Measurements from ENCODE around the gene LMNA.
"Not testable (repeated sequence)": the region's sequence is repeated elsewhere in the genome, so short reads cannot be mapped to it uniquely, and the experiment has no call there.

The LMNA gene

GRCh38 chr1:156114101-156114918 lies at the start of gene LMNA:
Gene LMNA (plus strand): TSS chr1:156114711. CDS start chr1:156114919, 208 bp downstream.
- DNase-seq = peak; percentile 36

DNA sequence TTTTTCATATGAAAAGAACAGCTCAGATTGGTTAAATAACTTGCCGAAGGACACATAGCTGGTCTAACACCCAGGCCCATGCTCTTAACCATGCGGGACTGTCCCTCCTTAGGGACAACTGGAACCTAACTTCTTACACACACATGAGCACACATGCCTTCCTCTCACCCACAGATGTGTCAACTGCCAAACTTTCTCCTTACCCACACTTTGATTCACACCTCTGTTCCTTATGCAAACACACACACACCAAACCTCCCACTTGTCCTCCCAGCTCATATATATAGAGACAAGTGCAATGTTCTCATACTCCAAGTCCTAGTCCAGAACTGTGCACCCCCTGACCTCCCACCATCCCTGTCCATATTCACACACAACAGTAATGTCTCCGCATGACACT lies 49.3 kb upstream of the LMNA start:
- no peak for DNase-seq

DNA sequence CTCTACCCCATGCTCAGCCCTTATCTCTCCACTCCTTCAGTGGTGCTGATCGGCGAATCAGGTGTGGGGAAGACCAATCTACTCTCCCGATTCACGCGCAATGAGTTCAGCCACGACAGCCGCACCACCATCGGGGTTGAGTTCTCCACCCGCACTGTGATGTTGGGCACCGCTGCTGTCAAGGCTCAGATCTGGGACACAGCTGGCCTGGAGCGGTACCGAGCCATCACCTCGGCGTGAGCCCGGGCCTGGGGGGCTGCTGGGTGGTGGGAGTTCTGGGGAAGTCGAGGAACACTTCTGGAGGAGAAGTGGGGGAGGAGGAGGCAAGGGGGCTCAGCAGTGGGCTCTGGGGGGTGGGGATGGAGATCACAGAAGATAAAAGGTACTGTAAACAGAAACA lies 48.6 kb upstream of the LMNA start:
- DNase-seq = no peak

DNA sequence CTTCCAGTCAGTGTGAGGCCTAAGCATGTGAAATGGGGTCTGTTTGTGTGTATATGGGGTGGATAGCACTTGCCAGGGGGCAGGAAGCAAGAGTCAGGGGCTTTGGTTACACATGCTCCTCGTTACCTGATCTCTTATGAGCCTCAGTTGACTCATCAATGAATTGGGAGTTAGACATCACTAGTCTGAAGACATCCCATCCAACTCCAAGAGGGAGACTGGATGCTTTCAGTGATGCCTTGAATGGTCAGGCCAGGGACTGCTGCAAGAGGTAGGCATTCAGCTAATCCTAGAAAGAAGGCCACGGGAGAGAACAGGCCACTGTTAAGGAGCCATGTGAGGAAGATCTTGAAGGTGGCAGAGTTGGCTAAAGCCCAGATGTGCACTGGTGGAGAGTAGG lies 47.2 kb upstream of the LMNA start:
- no peak for DNase-seq

DNA sequence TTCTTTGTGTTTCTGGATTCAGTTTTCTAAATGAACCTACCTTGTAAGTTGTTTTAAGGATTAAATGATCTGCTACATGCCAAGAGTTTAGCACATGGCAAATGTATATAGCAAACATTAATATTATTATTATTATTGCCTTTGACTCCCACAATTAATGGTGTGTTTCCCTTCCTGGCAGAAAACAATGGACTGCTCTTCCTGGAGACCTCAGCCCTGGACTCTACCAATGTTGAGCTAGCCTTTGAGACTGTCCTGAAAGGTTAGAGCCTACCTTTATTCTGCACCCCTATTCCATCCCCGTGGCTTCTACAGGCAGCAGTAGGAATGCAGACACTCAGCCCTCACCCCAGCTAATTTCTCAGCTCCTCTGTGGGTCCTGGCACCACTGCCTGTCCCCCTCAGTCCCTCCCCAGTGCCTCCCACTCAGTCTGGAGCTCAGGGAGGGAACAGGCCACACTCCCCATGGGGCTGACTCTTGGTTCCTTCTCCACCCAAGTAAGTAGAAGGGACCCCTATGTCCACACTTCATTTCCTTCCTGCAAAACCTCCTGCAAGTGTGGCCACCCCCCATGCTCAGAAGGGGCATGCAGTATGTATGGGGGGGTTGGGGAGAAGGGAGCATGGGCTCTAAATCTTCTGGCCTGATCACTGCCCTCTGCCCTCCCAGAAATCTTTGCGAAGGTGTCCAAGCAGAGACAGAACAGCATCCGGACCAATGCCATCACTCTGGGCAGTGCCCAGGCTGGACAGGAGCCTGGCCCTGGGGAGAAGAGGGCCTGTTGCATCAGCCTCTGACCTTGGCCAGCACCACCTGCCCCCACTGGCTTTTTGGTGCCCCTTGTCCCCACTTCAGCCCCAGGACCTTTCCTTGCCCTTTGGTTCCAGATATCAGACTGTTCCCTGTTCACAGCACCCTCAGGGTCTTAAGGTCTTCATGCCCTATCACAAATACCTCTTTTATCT lies 44.7 kb upstream of the LMNA start:
- no peak for DNase-seq

DNA sequence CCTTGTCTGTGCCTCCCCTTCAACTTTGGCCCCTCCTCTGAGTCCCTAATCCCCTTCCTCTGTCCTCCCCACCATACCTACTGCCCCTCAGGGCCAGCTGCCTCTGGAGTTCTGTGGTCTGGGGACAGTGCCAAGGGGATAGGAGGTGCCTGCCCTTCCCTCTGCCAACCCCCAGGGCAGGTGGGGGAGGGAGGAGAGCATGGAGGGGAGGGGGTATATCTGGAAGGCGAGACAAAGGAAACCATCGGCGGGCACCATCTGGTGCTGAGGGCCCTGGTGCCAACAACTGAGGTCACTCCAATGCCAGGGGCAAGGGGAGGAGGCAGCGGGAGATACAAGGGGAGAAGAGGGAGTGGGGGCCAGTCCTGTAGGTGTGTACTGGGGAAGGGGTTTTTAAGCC lies 44.0 kb upstream of the LMNA start:
- peak; percentile 83 for DNase-seq

DNA sequence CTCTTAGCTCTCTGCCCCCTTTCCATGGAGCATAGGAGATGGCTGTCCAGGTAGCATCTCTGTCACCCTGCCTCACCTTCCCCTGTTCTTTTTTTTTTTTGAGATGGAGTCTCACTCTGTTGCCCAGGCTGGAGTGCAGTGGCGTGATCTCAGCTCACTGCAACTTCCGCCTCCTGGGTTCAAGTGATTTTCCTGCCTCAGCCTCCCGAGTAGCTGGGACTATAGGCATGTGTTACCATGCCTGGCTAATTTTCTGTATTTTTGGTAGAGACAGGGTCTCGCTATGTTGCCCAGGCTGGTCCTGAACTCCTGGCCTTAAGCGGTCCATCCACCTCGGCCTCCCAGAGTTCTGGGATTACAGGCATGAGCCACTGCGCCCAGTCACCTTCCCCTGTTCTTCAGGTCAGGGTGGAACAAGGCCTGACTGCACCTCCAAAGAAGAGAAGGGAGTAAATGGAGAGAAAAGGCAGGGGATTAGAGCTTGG lies 43.1 kb upstream of the LMNA start:
- not testable (repeated sequence) for DNase-seq

DNA sequence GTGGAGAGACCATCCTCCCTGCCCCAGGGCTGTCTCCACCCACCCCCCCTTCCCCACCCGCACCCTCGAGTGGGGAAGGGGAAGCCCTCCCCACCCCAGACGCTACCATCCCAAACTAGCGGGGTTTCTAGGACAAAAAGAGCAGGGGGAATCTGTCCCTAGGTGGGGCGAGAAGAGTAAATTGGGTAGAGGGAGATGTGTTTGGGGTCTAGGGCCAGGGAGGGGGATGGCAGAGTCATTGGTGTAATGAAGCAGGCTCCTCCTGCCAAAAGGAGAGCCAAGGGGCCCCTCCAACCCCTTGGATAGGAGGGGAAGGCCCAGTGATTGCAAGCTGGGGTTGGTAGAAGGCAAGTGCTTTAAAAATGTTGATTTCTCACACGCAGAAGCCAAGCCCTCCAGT lies 42.3 kb upstream of the LMNA start:
- DNase-seq = no peak

- DNase-seq = peak; percentile 18
These were observed 41.3 kb upstream of the LMNA start for GRCh38 chr1:156073110-156073687.

DNA sequence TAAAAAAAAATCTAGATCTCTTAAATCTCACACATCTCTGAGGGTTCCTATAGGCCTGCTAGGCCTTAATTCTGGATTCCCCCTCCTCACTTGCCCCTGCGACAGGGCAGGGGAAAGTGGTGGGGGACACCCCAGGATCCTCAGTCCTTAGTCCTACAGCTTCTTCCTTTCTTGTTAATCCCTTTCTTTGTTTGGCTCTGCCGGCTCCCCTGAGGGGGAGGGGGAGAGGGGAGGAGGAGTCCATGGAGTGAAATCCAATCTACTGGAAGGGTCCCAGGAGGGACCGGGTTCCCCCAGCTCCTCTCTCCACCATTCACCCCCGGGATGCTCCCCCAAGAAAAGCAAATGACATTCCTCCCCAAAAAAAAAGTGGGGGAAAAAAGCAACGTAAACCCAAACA lies 40.8 kb upstream of the LMNA start:
- DNase-seq = peak; percentile 91

DNA sequence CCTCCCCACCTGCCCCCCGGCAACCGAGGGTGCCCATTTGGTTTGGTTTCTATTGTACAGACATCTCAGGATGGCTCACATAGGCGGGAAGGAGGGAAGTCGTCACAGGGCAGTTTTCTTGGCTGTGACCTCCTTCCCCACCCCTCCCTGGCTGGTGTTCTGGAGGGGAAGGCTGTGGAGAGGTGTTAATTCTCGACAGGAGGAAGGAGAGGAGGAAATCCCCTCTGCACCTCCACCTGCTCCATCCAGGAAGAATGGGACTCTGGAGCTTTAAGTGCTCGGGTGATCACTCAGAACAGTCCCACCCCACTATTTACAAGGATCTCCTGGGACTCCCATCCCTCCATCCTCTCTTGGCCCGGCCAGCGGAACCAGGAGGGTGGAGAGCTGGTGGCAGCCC lies 39.9 kb upstream of the LMNA start:
- peak; percentile 55 for DNase-seq

DNA sequence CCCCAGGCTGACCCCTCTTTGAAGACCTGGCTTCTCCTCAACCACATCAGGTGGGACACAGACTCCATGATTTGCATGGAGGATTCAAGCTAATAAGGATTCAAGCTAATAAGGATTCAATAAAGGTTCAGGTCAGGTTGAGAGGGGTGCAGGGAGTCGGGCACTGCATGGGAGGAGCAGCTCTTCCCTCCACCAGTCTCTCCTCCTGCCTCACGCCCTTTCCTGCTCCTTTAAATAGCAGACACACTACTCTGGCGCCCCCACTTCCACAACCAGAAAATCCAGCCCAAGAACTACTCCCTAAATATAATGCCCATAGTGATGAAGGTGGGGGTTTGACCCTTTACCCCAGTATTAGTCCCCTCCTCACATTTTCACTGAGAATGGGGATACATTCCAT lies 39.3 kb upstream of the LMNA start:
- peak; percentile 23 for DNase-seq

DNA sequence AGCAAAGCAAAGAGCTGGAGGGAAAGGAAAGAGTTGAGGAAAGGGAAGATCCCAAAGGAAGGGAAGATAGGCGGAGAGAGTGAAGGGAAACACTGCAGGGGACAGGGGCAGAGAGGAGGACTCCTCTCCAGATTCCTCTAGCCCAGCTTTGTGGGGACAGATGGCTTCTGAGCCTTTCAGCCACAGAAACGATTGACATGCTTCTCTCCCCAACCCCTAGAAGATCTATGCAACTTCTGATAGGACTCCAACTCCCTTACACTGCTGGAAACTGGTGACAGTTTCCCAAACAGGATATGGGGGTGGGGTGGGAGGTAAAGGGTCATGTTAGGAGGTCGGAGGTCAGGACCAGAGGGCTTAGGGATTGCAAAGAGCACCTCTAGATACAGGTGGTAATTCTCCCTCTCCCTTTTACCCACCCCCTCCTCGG lies 38.7 kb upstream of the LMNA start:
- DNase-seq = no peak

DNA sequence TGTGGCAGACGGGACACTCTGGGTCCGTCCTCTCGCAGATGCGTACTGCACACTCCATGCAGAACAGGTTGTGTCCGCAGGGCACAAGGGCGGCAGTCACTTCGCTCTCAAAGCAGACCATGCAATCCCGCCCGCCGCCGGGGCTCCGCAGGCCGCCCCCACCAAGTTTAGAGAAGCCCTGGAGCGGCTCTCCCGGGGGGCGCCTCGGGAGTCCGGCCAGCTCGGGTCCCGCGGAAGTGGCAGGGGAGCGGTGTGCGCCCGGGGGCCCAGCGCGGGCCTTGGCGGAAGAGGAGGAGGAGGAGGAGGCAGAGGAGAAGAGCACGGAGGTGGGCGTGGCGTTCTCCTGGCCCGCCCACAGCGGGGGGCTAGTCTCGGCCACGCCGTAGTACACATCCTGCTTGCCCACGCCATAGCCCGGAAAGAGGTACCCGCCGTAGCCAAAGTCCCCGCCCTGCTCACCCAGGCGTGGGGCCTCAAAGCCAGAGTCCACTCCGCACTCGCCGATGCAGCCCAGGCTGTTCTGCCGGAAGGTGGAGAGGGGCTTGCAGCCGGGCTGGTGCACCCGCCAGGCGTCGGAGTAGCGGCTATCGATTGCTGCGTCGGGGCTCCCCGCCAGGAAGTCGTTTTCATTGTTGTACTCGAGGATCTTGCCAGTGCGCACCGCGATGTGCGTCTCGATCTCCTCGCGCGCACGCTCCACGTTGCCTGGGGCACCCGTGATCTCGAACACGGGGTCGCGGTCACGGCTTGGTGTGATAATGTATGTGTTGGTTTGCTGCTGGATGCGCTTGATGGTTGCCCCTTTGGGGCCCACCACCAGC lies 37.7 kb upstream of the LMNA start:
- no peak for DNase-seq

- DNase-seq = no peak
These were observed 37.1 kb upstream of the LMNA start for GRCh38 chr1:156077430-156077760.

DNA sequence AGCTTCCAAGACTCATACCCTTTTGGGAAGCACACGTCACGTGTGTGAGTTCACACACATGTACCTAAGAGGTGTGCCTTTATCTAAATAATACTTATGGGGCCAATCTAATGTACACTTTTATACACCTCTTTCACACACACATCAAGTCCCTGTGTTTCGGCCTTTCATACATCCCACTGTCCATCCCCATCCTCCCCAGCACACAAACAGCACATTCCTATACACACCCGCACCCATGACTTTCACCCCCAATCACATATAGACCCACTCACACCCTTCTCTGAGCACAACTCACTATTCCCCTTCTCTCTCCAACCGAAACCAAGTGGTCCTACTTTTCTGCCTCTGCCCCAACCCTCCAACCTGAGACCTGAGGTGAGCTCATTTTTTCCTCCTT lies 35.8 kb upstream of the LMNA start:
- no peak for DNase-seq

- DNase-seq = no peak
These were observed 34.7 kb upstream of the LMNA start for GRCh38 chr1:156079762-156080161.

- DNase-seq = no peak
These were observed 34.2 kb upstream of the LMNA start for GRCh38 chr1:156080241-156080862.

DNA sequence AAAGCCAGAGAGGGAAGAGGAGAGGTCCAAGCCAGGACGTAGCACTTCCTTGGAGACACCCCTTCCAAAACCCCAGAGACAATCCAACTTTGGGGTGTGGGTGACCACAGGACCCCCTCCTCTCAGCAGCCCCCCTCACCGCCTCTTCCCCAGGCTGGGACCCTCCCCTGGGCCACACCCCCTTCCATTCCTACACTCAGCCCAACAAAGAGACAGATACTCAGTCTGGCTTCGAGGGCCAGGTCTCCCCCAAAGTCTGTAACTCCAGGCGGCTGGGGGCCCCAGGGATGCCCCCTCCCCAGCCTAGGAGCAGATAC lies 33.7 kb upstream of the LMNA start:
- no peak for DNase-seq

DNA sequence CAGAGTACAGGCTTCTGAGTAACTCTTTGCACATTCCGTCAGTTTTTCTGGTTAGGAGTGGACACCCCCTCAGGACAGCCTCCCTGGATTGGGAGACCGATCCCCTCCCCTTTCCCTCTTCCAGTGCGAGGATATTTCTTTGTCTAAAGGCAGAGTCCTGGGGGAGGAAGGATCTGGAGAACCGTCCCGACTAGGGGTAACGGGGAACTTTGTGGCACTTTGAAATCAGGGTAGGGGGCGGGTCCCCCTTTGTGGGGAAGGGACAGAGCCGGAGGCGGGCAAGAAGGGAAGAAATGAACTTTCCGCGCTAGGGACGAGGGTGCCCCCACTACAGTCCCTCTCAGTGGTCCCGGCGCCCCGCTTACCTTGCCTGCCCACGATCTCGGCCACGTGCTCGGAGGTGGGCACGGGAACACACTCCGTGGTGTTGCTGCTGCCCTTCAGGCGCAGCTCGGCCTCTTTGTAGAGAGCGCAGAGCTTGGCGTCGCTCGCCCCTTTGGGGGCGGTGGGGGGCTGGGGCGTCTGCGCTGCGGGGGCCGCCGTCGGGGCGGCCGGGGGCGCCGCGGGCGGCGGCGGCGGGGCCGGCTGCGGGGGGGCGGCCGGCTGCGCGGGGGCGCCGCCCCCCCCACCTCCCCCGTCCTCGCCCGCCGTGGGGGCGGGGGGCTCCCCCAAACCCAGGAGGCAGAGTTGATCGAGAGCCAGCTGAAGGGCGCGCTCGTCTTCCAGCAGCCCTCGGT lies 33.2 kb upstream of the LMNA start:
- DNase-seq = peak; percentile 27

GRCh38 chr1:156081917-156082308 lies 32.6 kb upstream of the LMNA start:
- DNase-seq = peak; percentile 30

Data from NCI-H2171 treated with DMSO at 0.1 percent for 48 hours (cell line).